Activated CD8-positive, alpha-beta memory T cell treated with anti-CD3 and anti-CD28 coated beads, Interleukin-2, amount 50 U/mL, for 48 hours (primary cell): ENCODE results near the gene MYOG.

Experiments used
- DNase-seq: peaks from one replicate; pipeline ENCODE4 v3.0.0-alpha.2; 2020

Gene MYOG

GRCh38 chr1:203117611-203118575 lies 32.1 kb upstream of the MYOG start:
- peak; percentile 74 for DNase-seq

GRCh38 chr1:203116091-203116820 lies 30.4 kb upstream of the MYOG start:
- DNase-seq: no peak

DNA sequence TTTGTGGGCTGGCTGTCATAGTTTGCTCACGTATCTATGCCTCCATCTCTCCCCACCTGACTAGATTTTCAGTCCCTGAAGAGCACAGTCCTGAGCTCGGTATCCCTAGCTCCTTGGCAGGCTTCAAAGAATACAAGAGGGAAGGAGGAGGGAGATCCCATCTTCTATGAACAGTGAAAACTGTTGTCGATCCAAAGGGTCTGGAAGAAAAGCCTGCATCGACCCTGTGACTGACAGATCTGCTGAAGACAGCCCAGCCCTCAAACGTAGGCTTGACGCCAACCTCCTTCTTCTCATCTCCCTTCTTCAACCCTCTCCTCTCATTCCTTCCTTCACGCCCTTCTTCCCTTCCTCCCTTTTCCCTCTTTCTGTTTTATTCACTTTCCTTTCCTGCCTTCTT lies 28.4 kb upstream of the MYOG start:
- DNase-seq: no peak

- no peak for DNase-seq
Measured at GRCh38 chr1:203113308-203113707, 27.5 kb upstream of the MYOG start.

GRCh38 chr1:203112475-203112874 lies 26.7 kb upstream of the MYOG start:
- no peak for DNase-seq

DNA sequence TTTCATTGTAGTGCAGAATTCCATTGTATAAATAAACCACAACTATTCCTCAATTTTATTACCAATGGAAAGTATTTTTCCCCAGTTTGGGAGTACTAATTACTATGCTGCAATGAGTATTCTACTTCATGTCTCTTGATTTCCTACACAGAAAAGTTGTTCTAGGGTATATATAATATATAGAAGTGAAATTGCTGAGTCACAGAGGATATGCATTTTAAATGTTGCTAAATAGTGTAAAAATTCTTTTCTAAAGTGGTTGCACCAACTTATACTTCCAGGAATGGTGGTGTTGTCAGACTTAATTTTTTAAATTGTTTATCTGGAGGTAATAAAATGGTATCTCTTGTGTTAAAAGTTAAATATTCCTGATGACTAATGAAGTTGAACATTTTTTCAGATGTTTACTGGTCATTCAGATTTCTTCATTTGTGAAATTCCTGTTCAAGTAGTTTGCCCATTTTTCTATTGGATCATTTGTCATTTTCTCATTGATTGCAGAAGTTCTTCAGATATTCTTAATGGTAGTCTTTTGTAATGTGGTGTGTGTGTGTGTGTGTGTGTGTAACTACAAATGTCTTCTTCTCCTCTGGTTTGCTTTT lies 19.1 kb upstream of the MYOG start:
- DNase-seq: no peak

GRCh38 chr1:203103829-203104495 lies 18.1 kb upstream of the MYOG start:
- no peak for DNase-seq

DNA sequence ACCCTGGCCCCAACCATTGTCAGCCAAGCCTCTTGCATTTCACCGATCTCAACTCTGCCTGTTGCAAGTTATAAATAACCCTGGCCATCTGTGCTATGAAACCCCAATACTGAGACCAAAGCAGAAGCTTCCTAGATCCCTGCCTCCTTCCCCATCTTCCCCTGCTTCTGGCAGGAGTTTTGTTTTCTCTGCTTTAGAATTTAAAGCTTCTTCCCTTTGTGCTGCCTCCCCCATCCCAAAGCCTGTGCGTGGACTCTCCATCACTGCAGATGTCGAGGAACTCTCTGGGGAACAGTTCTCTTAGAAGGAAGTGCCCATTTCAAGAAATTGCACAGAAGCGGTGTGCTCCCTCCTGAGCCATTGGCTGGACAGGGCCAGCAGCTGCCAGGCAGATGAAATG lies 17.4 kb upstream of the MYOG start:
- no peak for DNase-seq

DNA sequence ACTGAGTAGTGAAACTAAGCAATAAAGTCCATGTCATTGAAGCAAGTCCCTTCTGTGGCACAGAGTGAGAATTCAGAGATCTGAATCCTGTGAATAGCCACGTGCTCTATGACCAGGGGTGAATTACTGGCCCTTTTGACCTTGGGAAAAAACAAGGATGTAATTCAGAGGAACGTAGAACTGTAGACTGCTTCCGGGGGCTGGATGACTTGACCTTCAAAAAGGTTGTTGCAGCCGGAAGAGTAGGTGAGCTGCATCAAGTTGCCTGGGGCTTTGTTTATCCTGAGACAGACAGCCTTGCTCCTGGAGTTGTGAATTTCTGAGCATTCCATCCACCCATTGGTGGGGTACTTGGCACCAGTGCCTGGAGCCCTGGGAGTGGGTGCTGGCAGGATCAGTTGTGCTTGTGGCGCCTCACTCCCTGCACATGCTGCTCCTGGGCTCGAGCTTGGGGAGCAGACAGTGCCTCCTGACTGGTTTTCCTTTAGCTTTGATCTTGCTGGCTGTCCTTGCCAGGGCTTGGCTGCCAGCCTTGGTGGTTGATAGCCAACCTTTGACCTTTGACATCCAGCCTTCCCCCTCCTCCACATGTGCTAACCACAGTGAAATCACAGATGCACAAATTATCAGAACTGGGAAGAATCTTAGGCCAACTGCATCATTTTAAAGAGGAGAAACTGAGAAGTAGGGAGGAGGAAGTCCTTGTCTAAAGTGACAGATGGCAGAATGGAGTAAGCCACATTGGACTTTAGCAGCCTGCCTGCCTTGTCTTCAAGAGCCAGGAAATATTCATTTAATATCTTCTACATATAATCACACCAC lies 16.2 kb upstream of the MYOG start:
- DNase-seq: no peak

- no peak for DNase-seq
Measured at GRCh38 chr1:203100516-203100869, 14.7 kb upstream of the MYOG start.

DNA sequence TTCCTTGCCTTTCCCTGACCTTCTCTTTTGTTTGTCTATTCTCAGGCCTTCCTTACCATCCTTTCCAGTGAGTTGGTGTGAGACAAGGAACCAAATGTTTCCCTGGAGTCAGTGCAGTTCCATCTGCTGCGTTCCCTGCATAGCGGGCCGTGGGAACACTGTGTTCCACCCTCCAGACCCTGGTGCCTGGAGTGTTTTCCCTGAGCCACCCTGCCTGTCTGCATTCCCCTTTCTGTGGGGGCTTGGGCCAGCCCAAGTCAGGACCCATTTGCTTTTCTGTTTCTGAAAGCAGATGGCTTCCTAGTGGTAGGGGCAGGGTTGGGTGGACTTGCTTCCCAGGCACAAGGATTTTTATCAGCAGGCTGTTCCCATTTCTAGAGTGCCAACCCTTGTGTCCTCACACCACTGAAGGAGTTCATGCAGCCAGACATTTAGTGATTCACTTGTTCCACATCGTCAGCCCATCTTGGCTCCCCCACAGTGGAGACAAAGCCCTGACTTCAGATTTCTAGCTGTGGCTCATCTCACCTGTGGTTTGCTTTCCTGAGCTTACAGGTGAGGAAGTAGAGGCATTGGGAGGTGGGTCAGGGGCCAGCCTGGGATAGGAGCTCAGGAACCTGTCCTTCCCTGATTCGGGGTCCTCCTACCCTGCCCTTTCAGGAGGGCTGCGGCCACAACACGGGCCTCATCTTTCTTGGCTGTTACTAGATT lies 14.1 kb upstream of the MYOG start:
- no peak for DNase-seq

GRCh38 chr1:203098914-203099520 lies 13.2 kb upstream of the MYOG start:
- DNase-seq: no peak

- DNase-seq: no peak
Measured at GRCh38 chr1:203098445-203098844, 12.6 kb upstream of the MYOG start.

- DNase-seq: no peak
Measured at GRCh38 chr1:203097001-203097400, 11.2 kb upstream of the MYOG start.

- no peak for DNase-seq
Measured at GRCh38 chr1:203096566-203096965, 10.8 kb upstream of the MYOG start.

DNA sequence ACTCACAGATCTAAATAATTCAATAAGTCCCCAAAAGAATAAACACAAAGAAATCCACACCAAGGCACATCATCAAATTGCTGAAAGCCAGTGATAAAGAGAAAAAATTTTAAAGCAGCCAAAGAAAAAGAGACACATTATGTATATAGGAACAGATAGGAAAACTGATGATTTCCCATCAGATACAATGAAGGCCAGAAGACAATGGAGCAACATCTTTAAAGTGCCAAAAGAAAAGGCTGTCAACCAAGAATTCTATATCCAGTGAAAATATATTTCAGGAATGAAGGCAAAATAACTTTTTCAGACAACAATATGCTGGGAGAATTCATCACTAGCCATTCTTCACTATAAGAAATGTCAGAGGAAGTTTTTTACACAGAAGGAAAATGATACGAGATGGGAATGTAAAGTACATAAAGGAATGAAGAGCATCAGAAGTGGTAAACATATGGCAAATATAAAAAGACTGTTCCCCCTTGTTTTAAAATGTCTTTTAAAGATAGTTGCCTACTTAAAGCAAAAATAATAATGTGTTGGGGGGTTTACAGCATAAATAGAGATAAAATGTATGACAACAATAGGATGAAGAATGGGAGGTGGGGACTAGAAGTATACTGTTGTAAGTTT lies 9.4 kb upstream of the MYOG start:
- DNase-seq: no peak

- DNase-seq: no peak
Measured at GRCh38 chr1:203093754-203094410, 8.1 kb upstream of the MYOG start.

DNA sequence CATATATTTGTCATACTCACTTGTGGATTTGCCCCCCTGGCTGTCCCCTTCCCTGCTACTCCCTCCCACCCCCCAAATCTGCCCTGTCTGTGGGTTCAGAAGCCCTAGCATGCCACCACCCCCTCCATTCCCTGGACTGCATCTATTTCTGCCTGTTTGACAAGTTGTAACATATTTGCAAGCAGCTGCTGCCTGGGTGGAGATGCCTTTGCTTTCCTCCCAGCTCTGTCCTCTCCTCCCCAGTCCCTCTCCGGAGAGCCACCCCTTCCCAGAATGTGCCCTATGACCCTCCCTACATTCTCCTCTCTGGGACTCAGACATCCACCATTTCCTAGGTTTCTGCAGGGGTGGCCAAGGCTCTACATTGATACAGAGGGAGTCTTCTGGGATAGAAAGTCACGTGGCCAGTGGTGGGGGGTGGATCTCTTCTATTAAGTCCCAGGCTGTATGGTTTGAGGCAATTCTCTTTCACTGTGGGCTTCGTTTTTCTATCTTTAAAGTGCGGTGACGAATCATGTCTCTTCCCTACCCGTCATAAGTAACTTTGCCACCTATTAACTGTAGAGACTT lies 6.0 kb upstream of the MYOG start:
- no peak for DNase-seq

DNA sequence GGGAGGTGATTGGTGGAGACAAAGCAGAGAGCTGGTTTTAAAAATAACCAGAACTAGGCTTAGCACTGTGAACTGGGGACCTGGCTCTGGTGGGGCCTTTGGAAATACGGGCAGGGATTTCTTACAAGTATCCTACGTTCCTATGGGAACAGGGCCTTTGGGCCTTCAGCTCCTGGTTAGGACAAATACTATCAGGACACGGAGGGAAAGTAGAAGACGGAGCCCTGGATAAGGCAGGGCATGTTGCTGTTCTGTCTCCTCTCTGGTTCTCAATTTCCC lies 5.3 kb upstream of the MYOG start:
- no peak for DNase-seq
